WERI-Rb-1 (cell line): Measurements from ENCODE around the gene FRG2.
"Not testable (repeated sequence)": the region's sequence is repeated elsewhere in the genome, so short reads cannot be mapped to it uniquely, and the experiment has no call there.

Experiments used
- DNase-seq: peaks from one replicate; pipeline ENCODE4 v3.0.0-alpha.2; 2020
- H3K27ac ChIP-seq: fragments of 250-450 bp; sonication (Bioruptor Pico); 2 replicates; pipeline ENCODE4 v1.5.1; 2020; ENCODE audit warnings: mild to moderate bottlenecking, moderate library complexity
- H3K27me3 ChIP-seq: fragments of 250-450 bp; sonication (Bioruptor Pico); 2 replicates; pipeline ENCODE4 v1.5.1; 2021; ENCODE audit warnings: mild to moderate bottlenecking, low read depth, moderate library complexity; ENCODE audit not compliant: insufficient read depth, severe bottlenecking
- H3K36me3 ChIP-seq: fragments of 250-450 bp; sonication (Bioruptor Pico); 2 replicates; pipeline ENCODE4 v1.5.1; 2020; ENCODE audit warnings: mild to moderate bottlenecking, moderate library complexity
- H3K4me3 ChIP-seq: 2 replicates; pipeline ENCODE4 v1.5.1; 2011; ENCODE audit warnings: low read depth, mild to moderate bottlenecking, control low read depth, low read length
- H3K9me3 ChIP-seq: fragments of 250-450 bp; sonication (Bioruptor Pico); 2 replicates; pipeline ENCODE4 v1.5.1; 2021; ENCODE audit warnings: mild to moderate bottlenecking, moderate library complexity; ENCODE audit not compliant: severe bottlenecking
- TF ChIP-seq, protein P1 (sequence below): IDR thresholded peaks from 2 replicates; pipeline ENCODE4 v1.5.1; 2011; ENCODE audit warnings: low read depth, mild to moderate bottlenecking, control low read depth, inconsistent platforms, low read length

FRG2 gene

GRCh38 chr4:190020790-190021717 lies 6.0 kb downstream of the FRG2 start:
- DNase-seq, result peak; percentile 66
- H3K4me3 ChIP-seq, result no peak overlapping the region

GRCh38 chr4:190019859-190020463 lies 7.1 kb downstream of the FRG2 start:
- not testable (repeated sequence) for DNase-seq, H3K27ac ChIP-seq, H3K4me3 ChIP-seq, H3K36me3 ChIP-seq
- peaks cover 65% of the 10 kb centered on the region for H3K27me3 ChIP-seq
- peaks cover 54% of the 10 kb centered on the region for H3K9me3 ChIP-seq

More at GRCh38 chr4:190020790-190021717, 6.0 kb downstream of the FRG2 start:
- H3K9me3 ChIP-seq, result peaks cover 43% of the 10 kb centered on the region
- H3K27ac ChIP-seq, result no peak overlapping the region
- no peaks in the 10 kb centered on the region for H3K36me3 ChIP-seq
- TF ChIP-seq, protein P1, sequence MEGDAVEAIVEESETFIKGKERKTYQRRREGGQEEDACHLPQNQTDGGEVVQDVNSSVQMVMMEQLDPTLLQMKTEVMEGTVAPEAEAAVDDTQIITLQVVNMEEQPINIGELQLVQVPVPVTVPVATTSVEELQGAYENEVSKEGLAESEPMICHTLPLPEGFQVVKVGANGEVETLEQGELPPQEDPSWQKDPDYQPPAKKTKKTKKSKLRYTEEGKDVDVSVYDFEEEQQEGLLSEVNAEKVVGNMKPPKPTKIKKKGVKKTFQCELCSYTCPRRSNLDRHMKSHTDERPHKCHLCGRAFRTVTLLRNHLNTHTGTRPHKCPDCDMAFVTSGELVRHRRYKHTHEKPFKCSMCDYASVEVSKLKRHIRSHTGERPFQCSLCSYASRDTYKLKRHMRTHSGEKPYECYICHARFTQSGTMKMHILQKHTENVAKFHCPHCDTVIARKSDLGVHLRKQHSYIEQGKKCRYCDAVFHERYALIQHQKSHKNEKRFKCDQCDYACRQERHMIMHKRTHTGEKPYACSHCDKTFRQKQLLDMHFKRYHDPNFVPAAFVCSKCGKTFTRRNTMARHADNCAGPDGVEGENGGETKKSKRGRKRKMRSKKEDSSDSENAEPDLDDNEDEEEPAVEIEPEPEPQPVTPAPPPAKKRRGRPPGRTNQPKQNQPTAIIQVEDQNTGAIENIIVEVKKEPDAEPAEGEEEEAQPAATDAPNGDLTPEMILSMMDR, result no peak
- peaks cover 54% of the 10 kb centered on the region for H3K27me3 ChIP-seq

DNA sequence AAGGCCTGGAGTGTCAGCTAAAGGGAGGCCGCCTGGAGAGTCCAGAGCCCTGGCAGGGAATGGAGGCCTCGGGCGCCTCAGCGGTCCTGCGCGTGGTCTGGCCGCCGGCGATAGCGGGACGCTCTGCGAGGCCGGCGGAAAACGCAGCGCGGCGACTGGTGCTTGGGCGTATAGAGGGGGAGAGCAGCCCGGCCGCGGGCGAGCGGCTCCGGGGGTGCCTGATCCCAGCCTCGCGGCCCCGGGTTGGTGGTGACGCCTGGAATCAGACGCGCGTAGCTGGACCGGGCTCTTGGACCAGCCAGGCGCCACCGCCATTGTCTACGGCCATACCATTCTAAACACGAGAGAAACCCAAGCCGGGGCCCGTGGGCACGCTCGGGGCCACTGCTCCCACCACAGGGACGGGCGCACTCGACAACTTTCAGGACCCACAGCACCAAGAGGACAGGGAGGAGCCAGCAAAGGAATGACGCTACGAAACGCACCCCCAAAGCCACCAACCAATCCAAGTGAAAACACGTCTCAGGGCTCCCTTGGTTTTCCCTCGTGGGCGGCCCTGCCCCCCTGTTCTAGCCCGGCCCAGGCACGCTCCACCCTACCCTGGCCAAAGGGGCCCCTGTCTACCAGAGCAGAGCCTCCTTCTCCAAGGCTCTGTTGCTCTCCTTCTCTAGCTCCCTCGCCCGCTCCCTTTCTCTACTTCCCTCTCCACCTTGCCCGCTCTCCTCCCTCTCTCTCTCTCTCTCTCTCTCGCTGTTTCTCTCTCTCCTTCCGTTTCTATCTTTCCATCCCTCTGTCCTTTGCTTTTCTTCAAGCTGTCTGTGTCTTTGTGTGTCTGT lies 7.8 kb downstream of the FRG2 start:
- Histone ChIP-seq H3K27ac (no peak overlapping the region), H3K36me3 (no peaks in the 10 kb centered on the region), H3K9me3 (peaks cover 58% of the 10 kb centered on the region), H3K27me3 (peaks cover 72% of the 10 kb centered on the region), H3K4me3 (no peak overlapping the region)
- DNase-seq, result no peak
- TF ChIP-seq, protein P1, result no peak

GRCh38 chr4:190018201-190018920 lies 8.7 kb downstream of the FRG2 start:
- H3K36me3 ChIP-seq, result no peaks in the 10 kb centered on the region
- H3K9me3 ChIP-seq, result peaks cover 58% of the 10 kb centered on the region
- no peak for DNase-seq
- no peak overlapping the region for H3K27ac ChIP-seq
- no peak overlapping the region for H3K4me3 ChIP-seq
- TF ChIP-seq, protein P1, result no peak
- H3K27me3 ChIP-seq, result peaks cover 78% of the 10 kb centered on the region

GRCh38 chr4:190017357-190018200 lies 9.5 kb downstream of the FRG2 start:
- H3K9me3 ChIP-seq, result peaks cover 54% of the 10 kb centered on the region
- H3K27ac ChIP-seq, result no peak overlapping the region
- H3K27me3 ChIP-seq, result peaks cover 76% of the 10 kb centered on the region
- TF ChIP-seq, protein P1, result no peak
- no peak for DNase-seq
- H3K4me3 ChIP-seq, result no peak overlapping the region
- no peaks in the 10 kb centered on the region for H3K36me3 ChIP-seq
